HG03039 (cell line): Measurements from ENCODE around the gene PPARA.
"Not testable (repeated sequence)": the region's sequence is repeated elsewhere in the genome, so short reads cannot be mapped to it uniquely, and the experiment has no call there.

Source experiments
- ATAC-seq: cut with Tn5 transposase; IDR thresholded peaks from one replicate; pipeline ENCODE4 v1.9.1; 2021; ENCODE audit warnings: mild to moderate bottlenecking, moderate library complexity; ENCODE audit not compliant: unreplicated experiment

Gene PPARA

DNA sequence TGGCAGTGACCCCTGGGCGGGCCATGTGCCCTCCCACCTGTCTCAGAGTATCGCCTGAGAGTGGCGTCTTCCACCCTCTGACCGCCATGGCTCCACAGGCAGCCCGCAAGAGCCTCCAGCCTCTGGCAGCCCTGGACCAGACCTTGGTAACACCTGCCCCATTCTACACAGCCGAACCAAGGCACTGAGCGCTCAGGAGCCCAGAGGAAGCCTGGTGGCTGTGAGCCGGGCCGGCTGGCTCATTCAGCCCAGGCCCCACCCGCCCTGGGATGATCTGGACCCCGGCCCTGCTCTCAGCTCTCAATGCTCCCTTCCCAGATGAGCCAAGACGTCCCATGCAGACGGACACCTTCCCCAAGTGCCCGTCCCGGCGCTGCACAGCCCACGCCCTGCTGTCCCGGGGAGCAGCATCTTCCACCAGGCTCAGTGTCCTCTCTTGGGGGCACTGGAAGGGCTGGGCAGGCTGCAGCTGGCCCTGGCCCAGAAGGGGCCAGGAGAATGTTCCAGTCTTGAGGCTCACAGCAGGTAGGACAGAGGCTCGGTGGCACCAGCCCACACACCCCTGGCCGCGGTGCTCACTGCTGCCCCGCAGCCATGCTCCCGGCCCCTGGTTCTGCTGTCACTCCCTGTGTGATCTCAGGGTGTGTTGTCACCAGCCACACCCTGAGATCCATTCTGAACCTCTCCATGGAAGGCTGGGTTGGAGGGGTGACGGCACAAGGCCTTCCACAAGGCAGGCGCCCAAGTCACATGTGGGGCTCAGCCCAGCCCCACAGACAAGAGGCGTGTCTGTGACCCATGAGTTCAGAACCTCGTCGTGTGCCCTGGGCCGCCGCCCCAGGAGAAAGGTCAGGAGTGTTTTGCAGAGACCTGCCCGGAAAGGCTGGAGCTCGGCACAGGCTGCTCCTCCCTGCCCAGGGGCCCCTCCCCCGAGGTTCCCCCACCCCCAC, 24.2 kb upstream of the PPARA start:
- ATAC-seq, result no peak

DNA sequence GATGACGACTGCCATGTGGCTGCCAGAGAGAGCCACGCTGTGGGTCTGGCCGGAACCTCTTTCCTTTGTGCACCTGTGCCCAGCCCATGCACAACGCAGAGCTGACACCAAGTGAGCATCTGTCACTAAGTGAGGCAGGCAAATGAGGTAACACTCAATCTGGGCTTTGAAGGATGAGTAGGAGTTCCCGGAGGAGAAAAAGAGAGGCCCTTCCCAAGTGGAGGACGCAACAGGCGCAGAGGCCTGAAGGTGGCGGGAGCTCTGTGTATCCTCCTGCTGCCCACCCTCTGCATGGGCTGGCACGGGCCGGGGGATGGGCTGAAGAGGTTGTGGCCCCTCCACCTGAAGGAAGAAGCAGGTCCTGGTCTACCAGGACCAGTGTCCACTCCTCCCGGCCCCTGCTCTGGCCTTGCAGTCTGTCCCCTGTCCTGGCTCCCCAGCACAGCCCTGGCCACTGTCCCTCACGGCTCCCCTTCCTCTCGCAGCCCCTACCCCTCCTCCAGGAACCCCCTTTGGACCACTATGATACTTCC, 23.4 kb upstream of the PPARA start:
- no peak for ATAC-seq

DNA sequence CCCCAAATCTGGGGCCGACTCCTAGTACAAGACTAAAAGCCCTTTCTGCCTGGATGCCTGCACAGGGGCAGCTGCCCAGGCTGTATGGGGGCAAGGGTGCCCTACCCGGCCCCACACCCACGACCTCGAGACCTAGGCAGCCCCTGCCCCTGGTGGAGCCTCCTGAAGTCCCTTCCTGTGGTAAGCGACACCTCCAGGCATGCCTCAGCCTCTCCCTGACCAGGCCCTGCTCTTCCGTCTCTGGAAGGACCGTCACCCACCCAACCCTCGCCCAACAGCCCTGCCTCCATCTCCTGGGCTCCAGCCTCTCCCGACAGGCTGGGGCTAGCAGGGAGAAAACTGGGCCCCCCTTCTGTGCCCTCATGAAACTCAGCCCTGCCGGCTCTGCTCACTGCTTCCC, 22.8 kb upstream of the PPARA start:
- ATAC-seq, result no peak

DNA sequence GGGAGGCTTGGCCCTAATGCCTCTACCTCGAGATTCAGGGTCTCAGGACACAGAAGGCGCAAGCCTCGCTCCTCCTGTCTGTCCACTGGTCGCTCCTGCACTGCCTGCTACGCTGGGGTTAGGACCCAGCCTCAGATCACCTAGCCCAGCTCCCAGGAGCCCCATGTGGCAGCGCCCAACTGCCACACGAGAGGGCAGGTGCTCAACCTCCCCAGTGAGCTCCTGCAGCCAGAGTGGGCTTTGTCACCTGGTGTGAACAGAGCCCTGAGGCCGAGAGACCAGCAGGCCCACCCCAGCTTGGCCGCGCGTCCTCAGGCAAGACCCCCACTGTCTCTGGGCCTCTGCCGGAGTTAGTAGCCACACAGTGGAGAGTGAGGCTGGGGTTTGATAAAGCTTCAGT, 21.7 kb upstream of the PPARA start:
- no peak for ATAC-seq

- ATAC-seq, result no peak
Measured at GRCh38 chr22:46129390-46130041, 20.8 kb upstream of the PPARA start.

- no peak for ATAC-seq
Measured at GRCh38 chr22:46131151-46131587, 19.2 kb upstream of the PPARA start.

DNA sequence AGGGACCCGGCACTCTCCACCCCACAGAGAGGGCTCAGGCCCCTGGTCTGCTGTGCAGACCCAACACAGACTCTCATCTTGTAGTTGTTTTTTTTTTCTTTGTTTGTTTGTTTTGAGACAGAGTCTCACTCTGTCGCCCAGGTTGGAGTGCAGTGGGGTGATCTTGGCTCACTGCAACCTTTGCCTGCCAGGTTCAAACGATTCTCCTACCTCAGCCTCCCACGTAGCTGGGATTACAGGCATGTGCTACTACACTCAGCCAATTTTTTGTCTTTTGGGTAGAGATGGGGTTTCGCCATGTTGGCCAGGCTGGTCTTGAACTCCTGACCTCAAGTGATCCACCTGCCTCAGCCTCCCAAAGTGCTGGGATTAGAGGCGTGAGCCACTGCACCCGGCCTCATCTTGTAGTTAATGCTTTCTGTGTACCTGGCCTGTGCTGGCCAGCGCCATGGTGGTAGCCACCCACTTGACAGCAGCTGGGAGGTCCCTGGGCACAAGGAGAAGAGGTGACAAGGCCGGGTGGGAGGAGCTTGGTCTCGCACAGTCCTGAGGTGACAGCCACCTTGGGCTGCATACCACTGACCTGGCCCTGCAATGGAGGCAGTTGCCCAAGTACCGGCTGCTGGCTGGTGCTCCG, 18.0 kb upstream of the PPARA start:
- ATAC-seq, result not testable (repeated sequence)

- no peak for ATAC-seq
Measured at GRCh38 chr22:46132830-46133587, 17.3 kb upstream of the PPARA start.

DNA sequence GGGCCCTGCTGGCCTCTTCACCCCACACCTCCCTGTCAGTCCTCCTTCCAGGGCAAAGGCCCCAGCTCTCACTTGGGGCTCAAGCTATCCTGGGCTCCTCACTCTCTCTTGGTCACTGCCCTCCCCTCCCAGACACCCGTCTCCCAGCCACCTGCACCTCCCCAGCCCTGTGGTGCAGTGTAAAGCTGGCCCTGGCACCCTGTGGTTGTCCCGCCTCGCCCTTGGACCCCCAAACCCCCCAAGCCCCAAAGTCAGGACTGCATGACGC, 16.8 kb upstream of the PPARA start:
- ATAC-seq, result no peak

DNA sequence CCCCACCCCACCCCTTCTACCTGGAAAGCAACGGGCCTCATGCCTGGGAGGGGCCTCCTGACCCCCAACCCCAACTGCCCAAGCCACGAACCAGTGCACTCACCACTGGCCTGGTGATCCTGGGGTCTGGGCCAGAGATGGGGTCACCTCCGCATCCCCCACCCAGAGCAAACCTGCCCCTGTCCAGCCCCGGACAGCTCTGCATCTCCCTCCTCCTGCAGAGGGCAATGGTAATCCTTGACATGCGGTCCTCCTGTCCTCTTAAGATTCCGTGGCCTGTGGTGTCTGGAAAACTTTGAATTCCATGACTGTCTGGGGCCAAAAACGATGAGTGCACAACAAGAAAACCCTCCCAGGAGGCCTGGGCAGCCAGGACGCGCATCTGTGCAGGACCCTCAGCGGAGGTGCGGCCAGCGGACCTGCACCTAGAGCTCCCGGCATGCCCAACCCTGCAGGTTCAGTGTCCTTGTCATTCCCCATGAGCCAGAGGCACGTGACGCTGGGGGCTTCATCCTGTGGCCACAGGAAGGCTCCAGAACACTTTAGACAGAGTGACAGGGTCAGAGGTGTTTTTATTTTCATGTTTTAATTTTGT, 16.1 kb upstream of the PPARA start:
- ATAC-seq, result no peak

DNA sequence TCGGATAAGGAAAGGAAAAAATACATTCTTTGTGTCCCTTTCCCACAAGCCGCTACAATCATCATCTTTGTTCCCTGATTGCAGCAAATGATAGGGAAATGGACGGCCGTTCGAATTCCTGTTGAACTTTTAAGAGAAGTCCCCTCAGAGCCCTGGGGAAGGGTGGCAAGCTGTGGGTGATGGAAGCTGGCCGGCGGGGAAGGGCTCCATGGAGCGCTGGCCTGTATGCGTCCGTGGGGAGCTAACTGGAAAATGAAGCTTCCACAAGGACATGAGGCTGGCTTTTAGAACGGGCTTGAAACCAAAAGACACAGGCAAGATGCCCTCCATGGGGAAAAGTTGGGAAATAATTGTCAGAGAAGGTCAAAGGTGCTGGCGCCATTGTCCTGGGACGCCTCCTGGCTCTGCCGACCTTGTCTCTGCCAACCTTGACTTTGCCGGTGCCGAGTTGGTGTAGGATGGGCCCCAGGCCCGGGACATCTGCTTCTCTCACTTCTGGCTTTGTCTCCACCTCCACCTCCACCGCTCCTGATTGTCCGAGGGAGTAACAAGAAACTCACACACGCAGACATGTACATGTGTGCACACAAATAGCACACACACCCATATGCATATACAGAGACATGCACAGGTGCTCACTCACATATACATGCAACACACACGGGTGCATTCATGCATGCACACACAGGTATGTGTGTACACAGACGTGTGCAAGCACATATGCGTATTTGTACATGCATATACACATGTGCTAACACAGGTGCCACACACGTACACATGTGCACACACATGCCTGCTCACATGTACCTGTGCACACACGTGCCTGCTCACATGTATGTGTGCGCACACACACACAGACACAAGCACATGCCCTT, 14.5 kb upstream of the PPARA start:
- ATAC-seq, result no peak

DNA sequence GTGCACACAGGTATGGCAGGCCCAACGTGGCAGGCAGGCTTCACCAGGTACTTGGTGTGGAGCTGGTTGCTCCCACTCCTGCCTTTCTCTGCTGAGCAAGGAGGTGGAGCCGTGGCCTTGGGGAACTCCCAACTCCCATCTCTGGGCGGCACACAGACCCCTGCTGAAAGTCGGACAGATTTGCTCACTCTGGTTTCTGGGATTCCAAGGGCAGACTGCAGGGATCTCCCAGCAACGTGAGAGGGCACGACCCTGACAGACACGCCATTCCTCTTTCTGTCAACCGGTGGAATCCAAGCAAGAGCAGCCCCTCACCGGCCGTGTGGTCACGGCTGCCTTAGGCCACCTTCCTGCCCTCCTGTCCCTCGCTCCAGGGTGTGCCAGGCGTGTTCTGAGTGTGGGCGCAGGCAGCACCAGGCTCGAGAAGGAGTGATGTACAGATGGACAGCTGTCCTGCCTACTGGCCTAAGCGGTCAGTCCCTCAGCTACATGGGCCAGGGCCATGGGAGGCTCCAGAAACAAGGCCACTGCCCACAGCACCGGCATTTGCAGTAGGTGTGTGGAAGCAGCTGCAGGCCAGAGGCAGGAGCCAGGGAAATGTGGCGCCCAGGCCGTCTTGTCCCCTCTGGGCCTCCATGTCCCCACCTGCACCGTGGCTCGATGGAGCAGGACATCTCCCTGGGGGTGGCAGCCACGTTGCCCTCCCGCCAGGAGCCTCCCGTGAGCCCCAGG, 13.7 kb upstream of the PPARA start:
- no peak for ATAC-seq

DNA sequence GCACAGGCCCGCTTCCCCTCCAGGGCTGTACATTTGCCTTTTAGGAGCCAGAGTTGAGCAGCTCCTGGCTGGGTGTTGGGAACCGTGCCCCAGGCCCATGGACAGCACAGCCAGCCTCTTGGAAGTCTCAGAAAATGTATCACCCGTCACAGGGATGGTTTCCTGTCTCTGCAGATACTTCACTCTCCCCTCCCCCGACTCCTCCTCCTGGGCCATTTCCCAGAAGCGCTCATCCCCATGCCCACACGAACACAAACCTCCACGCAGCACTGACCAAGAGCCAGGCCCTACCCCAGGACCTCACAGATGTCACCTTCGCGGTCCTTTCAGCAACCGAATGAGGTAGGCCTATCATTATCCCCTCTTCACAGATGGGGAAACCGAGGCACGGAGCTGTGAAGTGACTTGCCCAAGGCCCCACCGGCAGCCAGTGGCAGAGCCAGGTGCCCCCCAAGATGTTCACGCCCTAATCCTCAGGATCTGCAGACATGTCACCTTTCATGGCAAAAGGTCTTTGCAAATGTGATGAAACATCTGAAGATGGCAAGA, 13.0 kb upstream of the PPARA start:
- no peak for ATAC-seq

GRCh38 chr22:46138058-46138797, 12.1 kb upstream of the PPARA start:
- ATAC-seq, result no peak

DNA sequence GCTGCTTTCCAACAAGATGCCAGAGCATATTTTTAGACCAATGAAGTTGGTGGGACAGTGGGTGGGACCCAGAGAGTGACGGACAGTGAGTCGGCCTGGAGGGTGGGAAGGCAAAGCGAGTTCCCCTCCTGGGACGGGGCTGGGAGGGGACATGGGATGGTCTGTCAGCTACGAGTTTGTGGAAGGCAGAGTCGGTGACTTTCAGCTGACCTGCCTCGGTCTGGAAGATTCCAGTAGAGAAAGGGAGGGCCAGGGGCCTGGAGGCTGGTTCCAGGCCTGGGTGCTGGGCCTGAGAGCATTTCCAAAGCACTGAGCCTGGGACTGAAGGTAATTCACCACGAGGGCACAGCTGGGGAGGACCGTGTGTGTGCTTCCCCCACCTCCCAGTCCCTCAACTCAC, 10.9 kb upstream of the PPARA start:
- not testable (repeated sequence) for ATAC-seq

DNA sequence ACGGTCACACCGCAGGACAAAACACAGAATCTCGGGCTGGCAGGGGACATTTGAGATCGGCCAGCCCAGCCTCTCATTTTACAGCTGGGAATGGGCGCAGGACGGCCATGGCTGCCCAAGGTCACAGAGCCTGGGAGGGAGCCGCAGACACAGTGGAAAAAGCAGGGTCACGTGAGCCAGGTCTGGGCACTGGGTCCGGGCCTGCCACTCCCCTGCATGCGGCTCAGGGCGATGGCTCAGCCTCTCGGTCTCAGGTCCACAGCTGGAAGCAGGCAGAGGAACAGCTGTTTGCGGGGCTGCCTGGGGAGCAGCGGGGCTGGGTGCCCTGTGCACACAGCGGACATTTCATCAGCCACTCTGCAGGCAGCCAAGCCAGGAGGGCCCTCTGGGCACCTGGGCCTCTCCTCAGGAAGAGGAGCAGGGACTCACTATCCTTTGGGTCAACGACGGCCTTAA, 10.4 kb upstream of the PPARA start:
- no peak for ATAC-seq

DNA sequence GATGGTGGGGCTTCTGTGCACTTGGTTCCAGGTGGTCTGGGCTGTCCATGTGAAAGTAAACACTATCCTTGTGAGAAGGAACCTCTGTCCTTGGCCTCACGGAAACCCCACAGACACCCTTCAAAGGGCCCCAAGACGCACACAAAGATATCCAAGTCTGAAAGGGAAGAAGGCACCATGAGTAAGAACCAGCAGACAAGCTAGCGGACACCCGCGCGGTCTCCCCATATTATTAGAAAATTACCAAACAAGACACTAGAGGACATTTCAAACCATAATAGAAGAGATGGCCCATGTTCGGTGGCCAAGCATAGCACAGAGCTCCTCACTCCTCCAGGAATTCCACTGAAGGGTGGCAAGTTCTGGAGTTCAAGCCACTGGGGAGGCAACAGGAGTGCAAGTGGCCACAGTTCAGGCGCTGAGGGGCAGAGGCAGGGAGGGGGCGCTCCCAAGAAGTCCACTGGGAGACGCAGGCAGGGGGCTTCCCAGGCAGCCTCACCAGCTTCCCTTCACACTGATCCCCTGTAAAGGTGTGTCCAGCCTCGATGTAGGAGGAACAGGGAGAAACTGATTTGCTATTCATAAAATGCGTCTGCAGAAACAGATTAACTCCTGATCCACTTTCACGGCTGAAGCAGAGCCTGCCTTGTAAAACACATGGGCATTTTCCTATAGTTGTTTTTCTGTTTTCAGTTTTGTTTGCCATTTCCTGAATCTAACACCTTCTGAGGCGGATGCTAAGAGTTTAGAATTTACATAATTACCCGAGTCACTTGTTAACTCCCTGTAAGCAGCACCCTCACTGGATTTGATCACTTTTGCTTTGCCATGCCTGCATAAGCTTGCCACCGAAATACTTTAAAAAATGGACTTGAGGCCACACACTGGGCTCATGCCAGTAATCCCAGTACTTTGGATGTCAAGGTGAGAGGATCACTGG, 9.1 kb upstream of the PPARA start:
- no peak for ATAC-seq
